ENCODE data around the gene CARD14. TPM values are rescaled to one million over a fixed set of nuclear protein-coding genes. Genes with fewer than 3 reads are reported as not detected.

CARD14 gene
- total RNA-seq, 1 experiment from 2014 or later = 2.3 TPM

DNA sequence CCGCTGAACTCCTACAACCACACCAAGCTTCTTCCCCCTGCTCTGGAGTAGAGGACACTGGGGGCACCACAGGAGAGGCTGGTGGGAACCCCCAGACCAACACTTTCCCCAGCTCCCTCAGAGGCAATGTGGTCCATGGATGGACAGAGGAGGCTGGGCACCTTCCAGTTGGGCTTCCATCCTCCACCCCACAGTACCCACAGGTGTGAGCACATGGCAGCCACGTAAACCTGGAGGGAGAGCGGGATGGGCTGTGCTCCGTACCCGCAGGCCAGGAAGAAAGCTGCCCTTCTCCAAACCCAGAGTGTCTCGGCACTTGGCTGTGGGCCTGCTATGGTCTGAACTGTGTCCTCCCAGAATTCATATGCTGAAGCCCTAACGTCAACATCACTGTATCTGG lies 48.6 kb downstream of the CARD14 start:
- Histone ChIP-seq H3K9me3 (ENCODE audit: low read length) (no peaks in the 10 kb centered on the region), H3K9me2 (replicated peaks; ENCODE audit: low read length) (no peaks in the 10 kb centered on the region), H3K27me3 (ENCODE audit: low read length) (no peaks in the 10 kb centered on the region), H3K4me3 (ENCODE audit: low read length) (no peak overlapping the region), H3K36me3 (ENCODE audit: low read depth, low read length) (peaks cover 13% of the 10 kb centered on the region), H4K20me1 (ENCODE audit: low read length) (peaks cover 5% of the 10 kb centered on the region; the same call in 1 of the 2 replicates), H3K27ac (ENCODE audit: low read length) (no peak overlapping the region), H3K79me2 (ENCODE audit: low read length) (peaks cover 30% of the 10 kb centered on the region), H3K9ac (ENCODE audit: low read length) (no peak overlapping the region), H3K4me1 (ENCODE audit: insufficient read depth, low read length) (peaks cover 20% of the 10 kb centered on the region), H2AFZ (ENCODE audit: low read length) (no peak overlapping the region), H3F3A (ENCODE audit: low read length, unreplicated experiment) (no peaks in the 10 kb centered on the region), H3K4me2 (ENCODE audit: low read length) (peak overlapping the region; percentile 95; the same call in 1 of the 2 replicates)
- ATAC-seq = no peak
- TF ChIP-seq, protein P1, sequence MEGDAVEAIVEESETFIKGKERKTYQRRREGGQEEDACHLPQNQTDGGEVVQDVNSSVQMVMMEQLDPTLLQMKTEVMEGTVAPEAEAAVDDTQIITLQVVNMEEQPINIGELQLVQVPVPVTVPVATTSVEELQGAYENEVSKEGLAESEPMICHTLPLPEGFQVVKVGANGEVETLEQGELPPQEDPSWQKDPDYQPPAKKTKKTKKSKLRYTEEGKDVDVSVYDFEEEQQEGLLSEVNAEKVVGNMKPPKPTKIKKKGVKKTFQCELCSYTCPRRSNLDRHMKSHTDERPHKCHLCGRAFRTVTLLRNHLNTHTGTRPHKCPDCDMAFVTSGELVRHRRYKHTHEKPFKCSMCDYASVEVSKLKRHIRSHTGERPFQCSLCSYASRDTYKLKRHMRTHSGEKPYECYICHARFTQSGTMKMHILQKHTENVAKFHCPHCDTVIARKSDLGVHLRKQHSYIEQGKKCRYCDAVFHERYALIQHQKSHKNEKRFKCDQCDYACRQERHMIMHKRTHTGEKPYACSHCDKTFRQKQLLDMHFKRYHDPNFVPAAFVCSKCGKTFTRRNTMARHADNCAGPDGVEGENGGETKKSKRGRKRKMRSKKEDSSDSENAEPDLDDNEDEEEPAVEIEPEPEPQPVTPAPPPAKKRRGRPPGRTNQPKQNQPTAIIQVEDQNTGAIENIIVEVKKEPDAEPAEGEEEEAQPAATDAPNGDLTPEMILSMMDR (conservative IDR thresholded peaks at IDR 0.05; ENCODE audit: low read depth, low read length) = no peak
- TF ChIP-seq EZH2phosphoT487 (IDR thresholded peaks at IDR 0.05; ENCODE audit: borderline replicate concordance, low read length) = no peak
- POLR2A ChIA-PET (ENCODE audit: unreplicated experiment) = interaction anchor here (0.5 kb wide), 1 partner anchor 9 kb away, joined by 34 read pairs; no protein-coding TSS in a partner anchor
- DNase-seq = no peak
- intact Hi-C loops (cut with micrococcal nuclease) = loop anchor here (2.0 kb wide), 1 partner anchor 36 kb away; no protein-coding TSS in a partner anchor
- CTCF ChIA-PET = no interaction called here
- BruUV-seq (replicated peaks) = no TSS peak

DNA sequence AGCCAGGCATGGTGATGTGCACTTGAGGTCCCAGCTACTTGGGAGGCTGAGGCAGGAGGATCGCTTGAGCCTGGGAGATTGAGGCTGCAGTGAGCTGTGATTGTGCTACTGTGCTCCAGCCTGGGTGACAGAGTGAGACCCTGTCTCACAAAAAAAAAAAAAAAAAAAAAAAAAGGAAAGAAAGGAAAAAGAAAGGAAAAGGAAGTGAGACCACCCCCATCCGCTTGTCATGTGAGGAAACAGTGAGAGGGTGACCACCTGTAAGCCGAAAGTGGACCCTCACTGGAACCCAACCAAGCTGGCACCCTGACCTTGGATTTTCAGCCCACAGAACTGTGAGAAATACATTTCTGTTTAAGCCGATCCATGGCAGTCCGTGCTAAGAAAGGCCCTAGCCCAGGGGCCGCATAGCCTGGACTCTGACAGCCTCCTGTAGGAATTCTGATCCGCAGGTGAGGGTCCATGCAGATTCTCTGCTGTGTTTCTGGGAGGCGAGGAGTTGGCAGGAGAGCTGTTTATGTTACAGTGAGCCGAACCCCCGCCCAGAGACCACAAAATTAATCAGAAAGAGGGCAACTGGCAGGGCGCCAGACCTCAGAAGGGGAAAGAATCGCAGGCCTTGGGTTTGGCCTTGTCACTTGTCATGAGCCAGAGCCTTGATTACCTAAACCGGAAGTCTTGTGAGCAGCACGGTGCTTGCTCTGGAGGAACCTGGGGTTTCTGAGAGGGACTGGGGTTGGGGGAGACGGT lies 49.4 kb downstream of the CARD14 start:
- Histone ChIP-seq H3K9me3 (ENCODE audit: low read length) (no peaks in the 10 kb centered on the region), H2AFZ (ENCODE audit: low read length) (peak overlapping the region; percentile 66), H3F3A (ENCODE audit: low read length, unreplicated experiment) (no peaks in the 10 kb centered on the region), H3K9ac (ENCODE audit: low read length) (peak overlapping the region; percentile 82), H3K27me3 (ENCODE audit: low read length) (no peaks in the 10 kb centered on the region), H3K27ac (ENCODE audit: low read length) (peak overlapping the region; percentile 31), H3K4me2 (ENCODE audit: low read length) (peak overlapping the region; percentile 95), H3K4me3 (ENCODE audit: low read length) (peak overlapping the region; percentile 82), H3K36me3 (ENCODE audit: low read depth, low read length) (peaks cover 13% of the 10 kb centered on the region), H3K79me2 (ENCODE audit: low read length) (peaks cover 30% of the 10 kb centered on the region), H3K9me2 (replicated peaks; ENCODE audit: low read length) (no peaks in the 10 kb centered on the region), H4K20me1 (ENCODE audit: low read length) (peaks cover 5% of the 10 kb centered on the region; the same call in 1 of the 2 replicates), H3K4me1 (ENCODE audit: insufficient read depth, low read length) (peaks cover 20% of the 10 kb centered on the region)
- DNase-seq (peak; percentile 90), ATAC-seq (peak; percentile 48)
- no TSS peak for BruUV-seq (replicated peaks)
- CTCF ChIA-PET = interaction anchor here (0.7 kb wide), 1 partner anchor 137 kb away, joined by 3 read pairs; no protein-coding TSS in a partner anchor
- TF ChIP-seq, protein P1 (conservative IDR thresholded peaks at IDR 0.05; ENCODE audit: low read depth, low read length) = no peak
- no peak for TF ChIP-seq EZH2phosphoT487 (IDR thresholded peaks at IDR 0.05; ENCODE audit: borderline replicate concordance, low read length)
- no peak for TF ChIP-seq EZH2 (IDR thresholded peaks at IDR 0.05; ENCODE audit: low read length, unreplicated experiment)
- POLR2A ChIA-PET (ENCODE audit: unreplicated experiment) = no interaction called here
- intact Hi-C loops (cut with micrococcal nuclease) = loop anchor here (2.0 kb wide), 1 partner anchor 36 kb away; no protein-coding TSS in a partner anchor

DNA sequence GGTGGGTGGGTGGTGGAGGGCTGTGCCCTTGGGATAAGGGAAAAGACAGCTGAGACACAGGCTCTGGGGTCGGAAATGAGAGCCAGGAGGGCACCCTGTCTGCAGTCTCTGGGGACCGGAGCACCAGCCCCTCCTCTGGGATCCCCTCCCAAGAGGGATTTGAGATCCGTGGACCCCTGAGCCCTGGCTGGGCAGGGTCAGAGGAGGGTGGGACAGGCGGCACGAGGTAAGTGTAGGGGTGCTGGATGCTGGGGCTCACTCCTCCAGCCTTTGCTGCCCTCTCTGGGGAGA lies 49.9 kb downstream of the CARD14 start:
- ATAC-seq = no peak
- Histone ChIP-seq H3F3A (ENCODE audit: low read length, unreplicated experiment) (no peaks in the 10 kb centered on the region), H3K4me2 (ENCODE audit: low read length) (peak overlapping the region; percentile 95), H3K27me3 (ENCODE audit: low read length) (no peaks in the 10 kb centered on the region), H4K20me1 (ENCODE audit: low read length) (peaks cover 5% of the 10 kb centered on the region; the same call in 1 of the 2 replicates), H3K79me2 (ENCODE audit: low read length) (peaks cover 30% of the 10 kb centered on the region), H3K27ac (ENCODE audit: low read length) (peak overlapping the region; percentile 31), H3K4me3 (ENCODE audit: low read length) (peak overlapping the region; percentile 82), H3K9me3 (ENCODE audit: low read length) (no peaks in the 10 kb centered on the region), H3K4me1 (ENCODE audit: insufficient read depth, low read length) (peaks cover 20% of the 10 kb centered on the region), H2AFZ (ENCODE audit: low read length) (peak overlapping the region; percentile 66), H3K9me2 (replicated peaks; ENCODE audit: low read length) (no peaks in the 10 kb centered on the region), H3K36me3 (ENCODE audit: low read depth, low read length) (peaks cover 13% of the 10 kb centered on the region), H3K9ac (ENCODE audit: low read length) (peak overlapping the region; percentile 82)
- ChIA-PET CTCF (interaction anchor here (0.5 kb wide), 1 partner anchor 1035 kb away, joined by 3 read pairs; no protein-coding TSS in a partner anchor), POLR2A (ENCODE audit: unreplicated experiment) (no interaction called here)
- BruUV-seq (replicated peaks) = TSS peak; percentile 34
- TF ChIP-seq, protein P1 (conservative IDR thresholded peaks at IDR 0.05; ENCODE audit: low read depth, low read length) = no peak
- TF ChIP-seq EZH2phosphoT487 (IDR thresholded peaks at IDR 0.05; ENCODE audit: borderline replicate concordance, low read length) = no peak
- no peak for TF ChIP-seq EZH2 (IDR thresholded peaks at IDR 0.05; ENCODE audit: low read length, unreplicated experiment)
- no peak for DNase-seq
- intact Hi-C loops (cut with micrococcal nuclease) = loop anchor here (1.0 to 2.0 kb wide), 2 partner anchors 35 to 72 kb away; partner anchors contain the start of gene EIF4A3

Measured in PC-3 (cell line).